Body of pancreas (tissue), 4 donors: ENCODE results near the gene CAV2. TPM values are rescaled to one million over a fixed set of nuclear protein-coding genes. Genes with fewer than 3 reads are reported as not detected.

Source experiments
- ATAC-seq: fragments of 150-250 bp; one replicate; pipeline ENCODE4 v1.9.1; 2016
- DNase-seq, 4 donors: peaks; one replicate each; pipeline ENCODE4 v3.0.0-alpha.2; 2019
- H3K27ac ChIP-seq, 4 donors: fragments of 200-600 bp; sonication (generic); 1 replicate in 3 of 4; 2 replicates in 1 of 4; pipeline versions ENCODE4 v1.5.1 to v1.6.1; 2016 to 2019; ENCODE audit warnings: mild to moderate bottlenecking in 1 of 4, mixed read lengths in 1 of 4, moderate library complexity in 1 of 4
- H3K27me3 ChIP-seq, 2 donors: fragments of 200-600 bp; sonication (generic); one replicate each; pipeline ENCODE4 v1.6.0; 2016; ENCODE audit warnings: mild to moderate bottlenecking in 1 of 2
- H3K36me3 ChIP-seq, 2 donors: fragments of 200-600 bp; sonication (generic); replicated peaks in 1 of 2; 2 replicates each; pipeline ENCODE4 v1.5.1; 2016; ENCODE audit warnings: low read depth in 2 of 2; ENCODE audit not compliant: insufficient read depth in 1 of 2
- H3K4me1 ChIP-seq: fragments of 200-600 bp; sonication (generic); one replicate; pipeline ENCODE4 v1.6.0; 2016
- H3K4me3 ChIP-seq, 2 donors: fragments of 200-600 bp; sonication (generic); 1 replicate in 1 of 2; 2 replicates in 1 of 2; pipeline ENCODE4 v1.5.1; 2016 to 2019
- H3K9me3 ChIP-seq, 3 donors: fragments of 200-600 bp; sonication (generic); 1 replicate in 2 of 3; 2 replicates in 1 of 3; pipeline ENCODE4 v1.5.1; 2016
- POLR2A ChIP-seq, 3 donors: fragments of 450-650 bp; IDR thresholded peaks; one replicate each; pipeline ENCODE4 v1.6.1; 2016; ENCODE audit warnings: antibody characterized with exemption in 3 of 3, mild to moderate bottlenecking in 2 of 3
- WGBS, 2 donors: methylation state at CpG; one replicate each; pipeline ENCODE4 v1.1.5; 2017; 5-methylcytosine and 5-hydroxymethylcytosine counted together
- intact Hi-C: fragments of 100-400 bp; cut with DNase I; formaldehyde crosslinking; loops from one replicate; pipeline ENCODE4 v1.15.1; 2023
- total RNA-seq, 2 donors: library from RNA; depleted of rRNA; stranded (reverse); fragments of >200 nt; gene quantifications; one replicate each; pipeline ENCODE4 v1.1.0, GENCODE V29; 2016
- TF ChIP-seq, protein P1 (sequence below), 7 experiments: fragments of 450-650 bp in 4 of 7; fragments of 200-600 bp in 3 of 7; sonication (generic) in 3 of 7; IDR thresholded peaks; one replicate each; pipeline ENCODE4 v1.5.1; 2016 to 2019; ENCODE audit warnings: antibody characterized with exemption in 7 of 7

CAV2 gene
- total RNA-seq, 2 donors from 2014 or later: 47.0 to 51.1 TPM

DNA sequence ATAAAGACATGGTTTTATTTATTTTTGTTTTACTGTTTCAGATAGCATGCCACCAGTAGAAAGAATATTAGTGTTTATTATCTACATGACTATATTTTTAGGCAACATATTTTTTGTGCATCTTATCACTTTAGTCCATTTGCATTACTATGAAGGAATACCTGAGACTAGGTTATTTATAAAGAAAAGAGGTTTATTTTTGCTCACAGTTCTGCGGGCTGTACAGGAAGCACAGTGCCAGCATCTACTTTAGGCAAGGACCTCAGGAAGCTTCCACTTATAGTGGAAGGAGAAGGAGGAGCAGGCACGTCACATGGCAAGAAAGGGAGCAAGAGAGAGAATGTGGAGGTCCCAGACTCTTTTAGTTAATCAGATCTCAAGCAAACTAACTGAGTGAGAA, 5.7 kb downstream of the CAV2 start:
- intact Hi-C loops: no loop called here
- H3K36me3 ChIP-seq: no peaks in the 10 kb centered on the region
- ATAC-seq: no peak
- H3K9me3 ChIP-seq: no peaks in the 10 kb centered on the region
- no peak for DNase-seq
- H3K27ac ChIP-seq: no peak overlapping the region
- H3K4me3 ChIP-seq: no peak overlapping the region
- TF ChIP-seq, protein P1, sequence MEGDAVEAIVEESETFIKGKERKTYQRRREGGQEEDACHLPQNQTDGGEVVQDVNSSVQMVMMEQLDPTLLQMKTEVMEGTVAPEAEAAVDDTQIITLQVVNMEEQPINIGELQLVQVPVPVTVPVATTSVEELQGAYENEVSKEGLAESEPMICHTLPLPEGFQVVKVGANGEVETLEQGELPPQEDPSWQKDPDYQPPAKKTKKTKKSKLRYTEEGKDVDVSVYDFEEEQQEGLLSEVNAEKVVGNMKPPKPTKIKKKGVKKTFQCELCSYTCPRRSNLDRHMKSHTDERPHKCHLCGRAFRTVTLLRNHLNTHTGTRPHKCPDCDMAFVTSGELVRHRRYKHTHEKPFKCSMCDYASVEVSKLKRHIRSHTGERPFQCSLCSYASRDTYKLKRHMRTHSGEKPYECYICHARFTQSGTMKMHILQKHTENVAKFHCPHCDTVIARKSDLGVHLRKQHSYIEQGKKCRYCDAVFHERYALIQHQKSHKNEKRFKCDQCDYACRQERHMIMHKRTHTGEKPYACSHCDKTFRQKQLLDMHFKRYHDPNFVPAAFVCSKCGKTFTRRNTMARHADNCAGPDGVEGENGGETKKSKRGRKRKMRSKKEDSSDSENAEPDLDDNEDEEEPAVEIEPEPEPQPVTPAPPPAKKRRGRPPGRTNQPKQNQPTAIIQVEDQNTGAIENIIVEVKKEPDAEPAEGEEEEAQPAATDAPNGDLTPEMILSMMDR (IDR thresholded peaks at IDR 0.05): no peak
- no peak for TF ChIP-seq POLR2A (IDR thresholded peaks at IDR 0.05)
- peaks cover 32% of the 10 kb centered on the region for H3K4me1 ChIP-seq
- WGBS, 2 donors: 39 to 45% methylated on average over 2 of the region's 2 CpGs
- no peaks in the 10 kb centered on the region for H3K27me3 ChIP-seq

- intact Hi-C loops: no loop called here
- H3K4me1 ChIP-seq: peaks cover 34% of the 10 kb centered on the region
- DNase-seq (no peak), ATAC-seq (no peak)
- no peaks in the 10 kb centered on the region for H3K27me3 ChIP-seq
- no peak overlapping the region for H3K4me3 ChIP-seq
- H3K27ac ChIP-seq: no peak overlapping the region
- H3K9me3 ChIP-seq: no peaks in the 10 kb centered on the region
- TF ChIP-seq POLR2A (IDR thresholded peaks at IDR 0.05): no peak
- TF ChIP-seq, protein P1 (IDR thresholded peaks at IDR 0.05): no peak
- WGBS, 2 donors: 77 to 88% methylated on average over 3 of the region's 3 CpGs
- no peaks in the 10 kb centered on the region for H3K36me3 ChIP-seq
Measured at GRCh38 chr7:116505823-116506222, 6.3 kb downstream of the CAV2 start.

DNA sequence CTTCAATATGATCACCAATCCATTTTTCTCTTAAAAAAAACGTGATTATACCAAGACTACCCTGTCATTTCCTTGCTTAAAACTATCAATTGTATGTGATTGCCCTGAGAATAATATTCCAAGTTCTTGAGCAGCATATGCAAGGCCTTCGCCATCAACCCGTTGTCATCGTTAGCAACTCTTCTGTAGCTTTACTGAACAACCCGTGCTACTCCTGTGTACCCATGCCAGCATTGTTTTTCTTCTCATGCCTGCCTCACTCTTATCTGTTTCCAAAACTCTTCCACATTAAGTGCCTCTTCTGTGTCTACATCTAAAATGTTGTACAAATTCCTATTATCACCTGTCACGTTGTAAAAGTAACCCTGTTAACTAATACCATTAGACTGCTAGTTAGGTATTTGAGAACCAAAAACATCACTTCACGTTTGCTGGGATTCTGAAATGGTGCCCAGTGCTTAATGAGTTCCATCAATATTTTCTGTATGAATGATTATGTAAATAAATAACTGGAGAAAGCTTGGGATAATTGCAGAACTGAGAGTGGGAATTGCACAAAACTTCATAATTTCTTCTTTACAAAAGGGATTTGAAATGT, 10.5 kb downstream of the CAV2 start:
- 58 to 59% methylated on average over 7 of the region's 7 CpGs for WGBS, 2 donors
- no peak for DNase-seq
- Histone ChIP-seq H3K36me3 (no peaks in the 10 kb centered on the region), H3K4me1 (peaks cover 23% of the 10 kb centered on the region), H3K9me3 (no peaks in the 10 kb centered on the region), H3K27ac (no peak overlapping the region), H3K4me3 (no peak overlapping the region), H3K27me3 (no peaks in the 10 kb centered on the region)
- no peak for ATAC-seq
- intact Hi-C loops: no loop called here
- TF ChIP-seq, protein P1 (IDR thresholded peaks at IDR 0.05): no peak
- no peak for TF ChIP-seq POLR2A (IDR thresholded peaks at IDR 0.05)

GRCh38 chr7:116510795-116511194, 11.3 kb downstream of the CAV2 start:
- intact Hi-C loops: no loop called here
- Histone ChIP-seq H3K27ac (no peak overlapping the region), H3K4me3 (no peak overlapping the region), H3K4me1 (peaks cover 23% of the 10 kb centered on the region), H3K36me3 (no peaks in the 10 kb centered on the region), H3K9me3 (no peaks in the 10 kb centered on the region), H3K27me3 (no peaks in the 10 kb centered on the region)
- TF ChIP-seq POLR2A (IDR thresholded peaks at IDR 0.05): no peak
- TF ChIP-seq, protein P1 (IDR thresholded peaks at IDR 0.05): no peak
- ATAC-seq (no peak), DNase-seq (no peak)
